Rectal smooth muscle tissue (tissue), 1 donor: ENCODE measurements around the gene CCDC93.

Experiments
- H3K27ac ChIP-seq: one replicate; pipeline ENCODE4 v1.7.0; 2013; ENCODE audit warnings: low read depth, low read length, inconsistent platforms
- H3K27me3 ChIP-seq: one replicate; pipeline ENCODE4 v1.7.0; 2013; ENCODE audit warnings: low read length; ENCODE audit not compliant: control insufficient read depth, insufficient read depth
- H3K36me3 ChIP-seq: one replicate; pipeline ENCODE4 v1.7.0; 2013; ENCODE audit warnings: low read length; ENCODE audit not compliant: control insufficient read depth, insufficient read depth
- H3K4me1 ChIP-seq: one replicate; pipeline ENCODE4 v1.7.0; 2013; ENCODE audit warnings: low read length; ENCODE audit not compliant: control insufficient read depth, insufficient read depth
- H3K4me3 ChIP-seq: one replicate; pipeline ENCODE4 v1.7.0; 2013; ENCODE audit warnings: low read length
- H3K9ac ChIP-seq: one replicate; pipeline ENCODE4 v1.7.0; 2013; ENCODE audit warnings: low read length

Gene CCDC93

DNA sequence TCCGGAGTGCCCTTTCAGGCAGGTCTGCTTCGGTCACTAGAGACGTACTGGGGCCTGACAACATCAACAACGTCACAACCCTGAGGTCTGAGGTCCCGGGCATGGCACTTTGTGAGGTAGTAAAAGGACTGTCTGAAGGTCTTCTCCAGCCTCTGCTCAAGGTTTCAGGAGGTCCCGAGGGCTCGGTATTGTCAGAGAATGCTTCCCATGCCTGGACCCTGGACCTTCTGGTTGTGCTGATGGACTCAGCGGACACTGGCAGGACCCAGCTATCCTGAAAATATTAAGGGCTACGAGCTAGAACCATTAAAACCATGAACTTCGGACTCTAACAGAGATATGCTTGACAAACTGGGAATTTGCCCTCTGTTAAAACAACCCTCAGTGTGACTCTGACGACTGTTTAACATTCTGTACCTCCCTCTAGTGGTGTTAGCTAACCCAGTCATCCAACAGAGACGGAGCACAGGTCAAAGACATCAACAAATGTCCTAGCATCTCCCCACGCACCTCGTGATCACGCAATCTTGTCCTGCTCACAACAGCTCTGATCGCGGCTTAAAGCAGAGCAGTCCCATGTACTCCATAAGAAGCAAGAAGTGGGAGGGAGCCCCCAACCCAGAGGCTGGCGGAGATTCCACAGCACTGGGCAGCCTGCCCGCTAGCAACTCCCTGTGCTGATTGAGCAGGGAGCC, 96.5 kb downstream of the CCDC93 start:
- no peaks in the 10 kb centered on the region for H3K27me3 ChIP-seq
- no peaks in the 10 kb centered on the region for H3K4me1 ChIP-seq
- no peak overlapping the region for H3K4me3 ChIP-seq
- peaks cover 28% of the 10 kb centered on the region for H3K36me3 ChIP-seq
- H3K27ac ChIP-seq: no peak overlapping the region
- no peak overlapping the region for H3K9ac ChIP-seq

DNA sequence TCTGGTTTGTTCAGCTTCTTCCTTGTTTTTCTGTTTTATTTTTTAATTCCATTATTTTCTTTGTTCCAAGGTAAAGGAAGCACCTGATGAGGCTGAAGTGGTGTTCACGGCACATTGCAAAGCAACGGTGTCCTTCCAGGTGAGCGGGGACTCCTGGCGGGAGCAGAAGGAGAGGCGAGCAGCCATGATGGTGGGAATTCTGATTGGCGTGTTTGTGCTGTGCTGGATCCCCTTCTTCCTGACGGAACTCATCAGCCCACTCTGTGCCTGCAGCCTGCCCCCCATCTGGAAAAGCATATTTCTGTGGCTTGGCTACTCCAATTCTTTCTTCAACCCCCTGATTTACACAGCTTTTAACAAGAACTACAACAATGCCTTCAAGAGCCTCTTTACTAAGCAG, 110.9 kb downstream of the CCDC93 start:
- Histone ChIP-seq H3K27me3 (no peaks in the 10 kb centered on the region), H3K4me1 (no peaks in the 10 kb centered on the region), H3K4me3 (no peak overlapping the region), H3K27ac (no peak overlapping the region), H3K36me3 (no peaks in the 10 kb centered on the region), H3K9ac (no peak overlapping the region)

DNA sequence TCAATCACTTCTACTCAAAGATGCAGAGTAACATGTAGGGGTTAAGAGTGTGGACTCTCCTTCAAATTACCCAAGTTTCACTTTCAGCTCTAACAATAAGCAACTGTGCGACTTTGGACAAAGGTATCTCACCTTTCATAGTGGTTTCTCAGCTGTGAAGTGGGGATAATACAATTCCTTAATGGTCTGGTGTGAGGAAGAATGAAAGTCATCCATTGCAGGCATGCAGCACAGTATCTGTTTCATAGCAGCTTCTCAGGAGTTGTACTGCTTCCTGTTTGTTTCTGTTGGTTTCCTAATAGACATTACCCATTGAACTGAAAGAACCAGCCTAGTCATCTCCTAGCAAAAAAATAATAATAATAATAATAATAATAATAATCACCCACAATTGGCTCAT, 125.0 kb downstream of the CCDC93 start:
- Histone ChIP-seq H3K4me1 (no peaks in the 10 kb centered on the region), H3K36me3 (no peaks in the 10 kb centered on the region), H3K27me3 (no peaks in the 10 kb centered on the region), H3K9ac (no peak overlapping the region), H3K4me3 (no peak overlapping the region), H3K27ac (no peak overlapping the region)

DNA sequence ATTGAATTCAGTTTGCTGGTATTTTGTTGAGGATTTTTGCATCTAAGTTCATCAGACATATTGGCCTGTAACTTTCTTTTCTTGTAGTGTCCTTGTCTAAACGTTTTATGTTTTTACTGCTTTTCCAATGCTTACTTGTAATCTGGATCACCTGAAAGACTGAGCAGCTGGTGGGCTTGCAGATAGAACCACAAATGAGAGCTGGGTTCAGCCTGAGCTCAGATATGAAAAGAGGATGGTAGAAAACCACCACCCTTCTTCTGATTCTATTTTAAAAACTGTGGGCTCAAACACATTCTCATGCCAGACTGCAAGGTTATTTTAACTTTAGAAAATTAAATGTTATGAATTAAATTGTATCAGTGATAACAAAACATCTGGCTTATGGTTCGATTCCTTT, 128.6 kb downstream of the CCDC93 start:
- Histone ChIP-seq H3K4me1 (no peaks in the 10 kb centered on the region), H3K36me3 (no peaks in the 10 kb centered on the region)

DNA sequence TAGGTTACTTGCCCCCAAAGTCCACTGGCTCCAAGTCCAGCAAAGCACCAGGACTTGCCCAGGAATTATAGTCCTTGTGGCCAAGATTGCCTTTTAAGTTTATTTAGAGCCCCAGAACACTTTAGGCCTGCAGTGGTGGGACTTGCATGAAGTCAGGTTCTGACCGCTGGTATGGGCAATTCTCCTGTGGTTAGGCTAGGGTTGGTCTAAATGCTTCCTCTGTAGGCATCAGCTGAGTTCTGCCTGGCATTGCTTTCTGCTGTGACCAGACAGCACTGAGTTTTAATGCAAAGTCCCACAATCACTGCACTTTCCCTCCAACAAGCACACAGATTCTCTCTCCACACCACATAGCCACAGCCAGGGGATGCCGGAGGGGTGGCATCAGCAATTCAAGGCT, 134.9 kb downstream of the CCDC93 start:
- Histone ChIP-seq H3K27ac (no peak overlapping the region), H3K9ac (no peak overlapping the region), H3K4me3 (no peak overlapping the region), H3K4me1 (no peaks in the 10 kb centered on the region), H3K27me3 (no peaks in the 10 kb centered on the region), H3K36me3 (no peaks in the 10 kb centered on the region)

More for the DNA sequence above, 128.6 kb downstream of the CCDC93 start:
- Histone ChIP-seq H3K9ac (no peak overlapping the region), H3K27me3 (no peaks in the 10 kb centered on the region), H3K4me3 (no peak overlapping the region), H3K27ac (no peak overlapping the region)

DNA sequence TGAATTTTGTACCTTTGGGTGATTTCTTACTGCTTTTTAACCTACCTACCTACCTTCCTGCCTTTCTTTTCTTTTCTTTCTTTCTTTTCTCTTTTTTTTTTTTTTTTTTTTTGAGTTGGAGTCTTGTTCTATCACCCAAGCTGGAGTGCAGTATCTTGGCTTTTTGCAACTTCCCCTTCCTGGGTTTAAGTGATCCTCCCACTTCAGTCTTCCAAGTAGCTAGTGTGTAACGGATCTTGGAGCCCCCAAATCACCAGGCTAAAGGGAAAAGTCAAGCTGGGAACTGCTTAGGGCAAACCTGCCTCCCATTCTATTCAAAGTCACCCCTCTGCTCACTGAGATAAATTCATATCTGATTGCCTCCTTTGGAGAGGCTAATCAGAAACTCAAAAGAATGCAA, 138.1 kb downstream of the CCDC93 start:
- H3K27me3 ChIP-seq: no peaks in the 10 kb centered on the region
- no peaks in the 10 kb centered on the region for H3K4me1 ChIP-seq
- H3K9ac ChIP-seq: no peak overlapping the region
- no peaks in the 10 kb centered on the region for H3K36me3 ChIP-seq
- no peak overlapping the region for H3K4me3 ChIP-seq
- no peak overlapping the region for H3K27ac ChIP-seq
